RPMI7951 (cell line): ENCODE data around the gene CD14. TPM values are rescaled to one million over a fixed set of nuclear protein-coding genes. Genes with fewer than 3 reads are reported as not detected.
"Not testable (repeated sequence)": the region's sequence is repeated elsewhere in the genome, so short reads cannot be mapped to it uniquely, and the experiment has no call there.

Experiments
- DNase-seq: peaks from one replicate; pipeline ENCODE4 v3.0.0-alpha.2; 2012; ENCODE audit warnings: low read depth
- total RNA-seq: library from RNA; depleted of rRNA; stranded (reverse); fragments of >200 nt; shearing (Covaris generic); gene quantifications from 2 replicates; pipeline ENCODE4 v1.2.3, GENCODE V29; 2014; rRNA removed

CD14 gene
- total RNA-seq: 0.20 and 0.96 TPM in 2 replicates

DNA sequence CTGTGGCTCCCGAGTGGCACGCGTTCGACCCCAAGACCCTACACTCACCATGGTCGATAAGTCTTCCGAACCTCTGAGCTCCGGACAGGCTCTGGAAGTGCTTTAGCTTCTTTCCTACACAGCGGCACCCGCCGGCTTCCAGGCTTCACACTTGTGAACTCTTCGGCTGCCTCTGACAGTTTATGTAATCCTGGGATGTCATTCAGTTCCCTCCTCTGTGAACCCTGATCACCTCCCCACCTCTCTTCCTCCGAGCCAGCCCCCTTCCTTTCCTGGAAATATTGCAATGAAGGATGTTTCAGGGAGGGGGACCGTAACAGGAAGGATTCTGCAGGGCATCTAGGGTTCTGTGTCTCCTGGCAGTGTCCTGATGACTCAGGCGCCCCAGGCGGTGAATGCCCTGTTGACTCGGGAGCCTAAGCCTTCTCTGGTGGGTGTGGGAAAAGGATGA is at the start of gene CD14:
CD14 (minus strand) TSS at position 155 of the 451 bp plus-strand sequence; CDS start at position 51, 104 bp downstream.
- peak; percentile 74 for DNase-seq

- no peak for DNase-seq
Measured at GRCh38 chr5:140678993-140679392, 46.0 kb upstream of the CD14 start.

DNA sequence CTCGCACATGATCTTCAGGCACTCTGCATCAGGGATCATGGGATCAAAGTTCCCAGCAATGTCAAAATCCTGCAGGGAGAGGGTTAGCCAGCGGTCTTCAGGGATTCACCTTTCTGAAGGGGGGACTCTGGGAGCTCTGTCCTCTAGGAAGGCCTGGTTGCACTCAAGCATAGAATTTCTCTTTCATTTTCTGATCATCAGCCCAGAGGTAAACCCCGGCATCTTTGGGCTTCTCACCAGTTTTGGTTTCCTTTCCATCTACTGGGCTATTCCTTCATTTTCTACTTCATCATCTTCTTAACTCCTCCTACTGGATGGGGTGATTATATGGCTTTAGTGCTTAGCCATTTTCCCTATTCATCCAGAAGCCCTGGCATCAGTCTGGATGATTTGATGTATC is 45.0 kb upstream of the CD14 start:
- no peak for DNase-seq

GRCh38 chr5:140674629-140675028 is 41.7 kb upstream of the CD14 start:
- DNase-seq: no peak

DNA sequence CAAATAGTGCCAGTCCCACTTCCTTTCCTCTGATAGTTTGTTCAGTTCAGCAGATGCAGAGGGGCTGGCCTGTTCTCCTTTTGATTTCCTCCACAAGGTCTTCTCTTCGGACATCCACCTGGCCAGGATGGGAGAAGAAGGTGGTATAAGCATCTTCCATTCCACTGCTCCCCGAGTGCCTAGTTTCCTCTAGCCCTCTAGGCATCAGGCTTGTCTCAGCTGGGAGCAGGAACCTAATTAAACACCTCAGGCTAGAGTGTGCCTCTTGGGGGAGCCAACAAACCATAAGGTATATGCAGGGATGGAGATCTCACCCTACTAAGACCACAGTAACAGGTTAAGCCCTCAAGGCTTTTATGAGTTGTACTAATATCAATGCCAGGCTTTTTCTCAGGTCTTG is 41.2 kb upstream of the CD14 start:
- DNase-seq: no peak

DNA sequence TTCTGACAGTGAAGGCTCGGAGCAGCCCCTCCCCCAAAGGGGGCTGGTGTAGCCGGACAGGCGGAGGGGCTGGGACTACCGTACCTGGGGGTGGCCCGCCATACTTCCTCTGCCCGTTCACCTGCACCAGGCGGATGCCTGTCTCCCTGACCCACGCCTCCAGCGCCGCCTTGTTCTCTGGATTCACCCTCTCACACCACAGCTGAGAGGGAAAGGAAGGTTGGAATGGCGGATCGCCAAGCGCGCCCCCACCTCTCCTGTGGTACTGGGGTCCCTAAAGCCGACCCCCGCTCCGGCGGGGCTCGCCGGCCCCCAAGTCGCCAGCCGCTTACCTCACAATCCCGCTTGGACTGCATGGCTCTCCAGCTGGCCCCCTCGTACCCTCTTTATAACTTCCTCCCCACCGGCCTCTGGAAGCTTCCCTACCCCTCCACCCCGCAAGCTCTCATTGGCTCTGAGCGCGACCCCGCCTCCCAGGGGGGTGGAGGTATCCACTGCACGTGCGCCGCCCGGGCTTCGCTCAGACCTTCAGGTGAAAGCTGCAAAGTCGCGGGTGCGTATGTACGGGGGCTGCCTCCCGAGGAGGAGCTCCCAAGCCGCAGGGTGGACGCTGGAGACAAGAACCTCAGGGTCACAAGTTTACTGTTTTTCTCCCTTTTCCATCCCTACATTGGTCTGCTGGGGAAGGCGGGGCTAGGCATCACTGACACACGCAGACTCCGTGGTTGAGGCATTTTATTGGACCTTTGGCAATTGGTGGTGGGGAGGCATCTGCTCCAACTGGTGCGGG is 40.4 kb upstream of the CD14 start, which contains the start of gene DND1:
DND1 (minus strand) TSS at position 390 of the 790 bp plus-strand sequence; CDS start at position 356, 34 bp downstream.
- DNase-seq: no peak

DNA sequence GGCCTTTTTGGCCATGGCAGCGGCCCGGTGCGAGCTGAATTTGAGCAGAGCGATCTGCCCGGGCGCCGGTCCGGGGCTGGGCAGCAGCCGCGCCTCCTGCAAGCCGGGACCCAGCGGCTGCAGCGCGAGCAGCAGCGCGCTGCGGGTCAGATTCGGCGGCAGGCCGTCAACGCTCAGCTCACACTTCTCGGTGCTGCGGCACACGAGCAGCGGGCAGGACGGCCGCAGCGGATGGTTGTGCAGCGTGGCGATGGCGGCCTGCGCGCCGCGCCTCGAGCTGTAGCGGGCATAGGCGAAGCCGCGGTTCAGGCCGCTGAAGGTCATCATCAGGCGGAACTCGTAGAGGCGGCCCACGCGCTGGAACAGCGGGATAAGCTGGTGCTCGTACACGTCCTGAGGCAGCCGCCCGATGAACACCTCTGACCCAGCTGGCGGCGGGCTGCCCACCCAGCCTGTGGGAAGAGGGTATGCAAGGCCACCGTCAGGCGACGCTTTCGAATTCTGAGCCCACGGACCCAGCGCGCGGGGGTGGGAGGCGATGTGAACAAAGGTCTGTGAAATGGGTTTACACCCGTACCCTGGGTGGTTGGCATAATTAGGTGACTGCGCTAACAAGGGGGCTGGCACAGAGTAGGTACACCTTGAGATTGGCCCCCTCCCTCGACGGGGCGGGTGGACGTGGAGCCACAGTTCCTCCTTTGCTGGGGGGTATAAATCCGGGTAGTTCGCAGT is 39.6 kb upstream of the CD14 start:
- DNase-seq: no peak

DNA sequence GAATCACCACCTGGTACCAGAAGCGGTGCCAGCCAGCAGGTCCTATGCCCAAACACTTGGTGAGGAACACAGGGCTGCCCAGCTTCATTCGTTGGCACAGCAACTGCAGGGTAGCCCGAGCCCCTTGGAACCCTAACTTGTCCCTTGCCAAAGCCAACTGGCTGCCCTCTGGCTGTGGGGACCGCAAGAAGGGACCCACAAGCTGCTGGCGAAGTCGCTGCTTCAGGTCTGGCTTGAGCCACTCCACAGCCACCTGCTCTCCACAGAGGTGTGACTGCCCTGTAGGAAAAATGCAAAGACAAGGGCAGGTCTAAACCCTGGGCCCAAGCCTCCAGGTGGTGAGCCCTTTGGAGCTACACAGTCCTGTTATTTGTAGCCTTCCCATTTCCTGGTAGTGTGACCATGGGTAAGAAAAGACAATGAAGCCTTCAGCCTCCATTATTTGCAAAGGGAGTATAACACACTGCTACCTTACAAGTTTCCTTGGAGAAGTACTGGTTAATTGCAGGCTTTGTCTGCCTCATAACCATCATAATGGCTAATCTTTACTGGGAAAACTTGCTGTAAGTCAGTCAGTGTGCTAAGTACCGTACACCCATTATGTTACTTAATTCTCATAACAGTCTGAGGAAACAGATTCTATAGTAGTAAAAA is 38.6 kb upstream of the CD14 start:
- DNase-seq: no peak

GRCh38 chr5:140671035-140671434 is 38.1 kb upstream of the CD14 start:
- DNase-seq: not testable (repeated sequence)

DNA sequence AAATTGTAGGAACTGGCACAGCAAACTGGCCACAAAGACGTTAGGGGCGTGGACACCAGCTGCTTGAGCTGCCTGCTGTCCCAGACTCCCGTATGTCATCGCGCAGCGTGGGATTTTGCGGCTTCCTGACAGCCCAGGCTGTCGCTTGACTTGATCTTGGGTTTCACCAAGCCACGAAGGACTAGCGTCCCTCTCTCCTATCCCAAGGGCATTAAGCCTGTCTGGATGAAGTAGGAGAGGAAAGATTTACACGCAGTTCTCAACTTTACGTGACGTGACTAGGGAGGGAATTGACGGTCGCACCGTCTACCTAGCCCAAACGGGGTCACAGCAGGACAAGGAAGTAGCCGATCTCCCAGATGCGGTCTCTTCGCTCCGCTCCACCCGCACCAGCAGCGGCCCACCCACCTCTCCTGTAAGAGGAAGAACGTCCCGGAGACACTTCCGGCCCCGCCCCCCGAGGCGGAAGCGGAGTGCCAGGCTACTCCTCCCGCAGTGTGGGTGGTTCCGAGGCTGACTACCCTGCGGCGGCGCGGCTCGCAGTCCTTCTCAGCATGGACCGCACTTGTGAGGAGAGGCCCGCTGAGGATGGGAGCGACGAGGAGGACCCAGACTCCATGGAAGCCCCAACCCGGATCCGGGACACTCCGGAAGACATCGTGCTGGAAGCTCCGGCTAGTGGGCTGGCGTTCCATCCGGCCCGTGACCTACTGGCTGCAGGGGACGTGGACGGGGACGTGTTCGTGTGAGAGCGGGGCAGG is 31.6 kb upstream of the CD14 start, which contains the start of gene WDR55:
WDR55 (plus strand) TSS at position 546 of the 761 bp plus-strand sequence; CDS start at position 555, 9 bp downstream.
- DNase-seq: peak; percentile 95

- no peak for DNase-seq
Measured at GRCh38 chr5:140664030-140664358, 31.0 kb upstream of the CD14 start.

- not testable (repeated sequence) for DNase-seq
Measured at GRCh38 chr5:140660371-140660770, 27.4 kb upstream of the CD14 start.

DNA sequence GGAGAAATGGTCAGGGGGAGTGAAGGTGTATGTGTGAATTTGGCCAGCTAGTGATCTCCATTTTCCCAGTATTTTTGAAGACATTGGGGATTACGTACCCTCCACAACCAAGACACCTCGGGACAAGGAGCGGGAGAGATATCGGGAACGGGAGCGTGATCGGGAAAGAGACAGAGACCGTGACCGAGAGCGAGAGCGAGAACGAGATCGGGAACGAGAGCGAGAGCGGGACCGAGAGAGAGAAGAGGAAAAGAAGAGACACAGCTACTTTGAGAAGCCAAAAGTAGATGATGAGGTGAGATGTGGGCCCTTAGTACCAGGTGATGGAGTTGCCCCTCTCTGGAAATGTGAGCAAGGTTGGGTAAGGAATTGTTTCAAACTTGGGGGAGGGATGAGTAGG is 25.9 kb upstream of the CD14 start:
- no peak for DNase-seq

DNA sequence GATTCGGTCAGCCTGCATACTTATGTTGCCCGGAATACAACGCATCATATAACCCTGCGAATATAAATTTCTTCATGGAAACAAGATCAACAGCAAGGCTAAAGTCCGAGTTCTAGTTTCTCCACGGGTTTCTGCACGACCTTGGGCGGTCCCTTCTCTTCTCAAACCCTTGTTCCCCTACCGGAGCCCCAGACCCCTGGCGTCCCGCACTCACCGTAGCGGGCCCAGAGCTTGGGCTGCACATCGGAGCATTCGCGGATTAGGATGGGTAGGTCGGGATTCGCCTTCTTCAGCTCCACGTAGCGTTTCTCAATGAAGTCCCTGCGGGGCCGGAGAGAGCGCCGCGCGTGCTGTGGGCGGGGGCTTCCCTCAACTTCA is 14.1 kb upstream of the CD14 start:
- no peak for DNase-seq

DNA sequence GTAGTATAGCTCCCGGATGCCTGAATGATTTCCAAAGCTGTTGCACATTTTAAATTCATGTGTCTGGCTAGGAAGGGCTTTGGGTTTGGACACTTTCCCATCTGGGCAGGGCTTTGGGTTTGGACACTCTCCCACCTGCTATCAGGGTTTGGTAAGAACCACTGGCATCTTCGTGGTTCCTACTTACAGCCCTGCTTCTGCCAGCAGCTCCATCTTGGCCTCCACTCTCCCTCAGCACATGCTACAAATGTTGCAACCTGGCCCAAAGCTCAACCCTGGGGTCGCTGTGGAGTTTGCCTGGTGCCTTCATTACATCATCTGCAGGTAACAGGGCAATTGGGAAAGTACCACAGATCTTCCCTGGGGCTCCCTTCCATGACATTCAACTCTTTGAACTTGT is 9.7 kb upstream of the CD14 start:
- peak; percentile 41 for DNase-seq

GRCh38 chr5:140641716-140642115 is 8.7 kb upstream of the CD14 start:
- no peak for DNase-seq

DNA sequence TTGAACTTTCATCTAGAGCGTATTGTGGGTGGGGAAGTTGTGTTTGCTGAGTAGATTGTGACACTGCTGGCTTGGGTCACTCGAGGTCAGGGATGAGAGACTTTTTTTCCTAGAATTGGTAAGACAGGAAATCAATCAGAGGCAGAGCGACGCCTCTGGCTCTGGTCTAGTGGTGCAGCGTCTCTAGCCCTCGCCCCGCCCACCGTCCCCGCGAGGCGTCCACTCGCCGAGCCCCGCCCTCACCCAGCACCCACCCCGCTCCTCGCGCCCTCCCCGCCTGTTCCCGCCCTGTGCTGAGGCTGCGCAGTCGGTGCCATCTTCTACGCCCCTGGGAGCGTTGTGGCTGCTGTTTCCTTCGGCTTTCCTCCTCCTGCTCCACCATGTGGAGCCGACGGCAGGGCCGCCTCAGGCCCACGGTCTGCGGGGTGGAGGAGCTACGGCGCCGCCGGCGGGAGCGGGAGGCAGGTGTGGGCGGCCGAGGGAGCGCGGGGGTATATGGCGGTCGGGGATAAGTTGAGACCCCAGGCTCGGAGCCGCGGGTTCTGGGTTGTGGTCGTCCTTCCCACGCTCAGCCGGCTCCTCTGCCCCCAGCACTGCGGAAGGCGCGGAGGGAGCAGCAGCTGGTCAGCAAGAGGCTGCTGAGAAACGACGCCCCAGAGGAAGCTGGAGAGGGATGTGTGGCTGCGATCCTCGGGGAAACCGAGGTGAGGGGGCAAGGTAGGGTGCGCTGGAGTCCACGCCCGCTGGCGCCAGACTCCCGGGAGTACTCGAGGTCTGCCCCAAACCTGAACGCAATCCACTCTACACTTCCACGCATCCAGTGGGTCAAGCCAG is 6.4 kb upstream of the CD14 start, which contains the start of gene TMCO6:
TMCO6 (plus strand) TSS at position 304 of the 834 bp plus-strand sequence; CDS start at position 381, 77 bp downstream.
- peak; percentile 94 for DNase-seq

- DNase-seq: not testable (repeated sequence)
Measured at GRCh38 chr5:140638898-140639147, 5.8 kb upstream of the CD14 start.

DNA sequence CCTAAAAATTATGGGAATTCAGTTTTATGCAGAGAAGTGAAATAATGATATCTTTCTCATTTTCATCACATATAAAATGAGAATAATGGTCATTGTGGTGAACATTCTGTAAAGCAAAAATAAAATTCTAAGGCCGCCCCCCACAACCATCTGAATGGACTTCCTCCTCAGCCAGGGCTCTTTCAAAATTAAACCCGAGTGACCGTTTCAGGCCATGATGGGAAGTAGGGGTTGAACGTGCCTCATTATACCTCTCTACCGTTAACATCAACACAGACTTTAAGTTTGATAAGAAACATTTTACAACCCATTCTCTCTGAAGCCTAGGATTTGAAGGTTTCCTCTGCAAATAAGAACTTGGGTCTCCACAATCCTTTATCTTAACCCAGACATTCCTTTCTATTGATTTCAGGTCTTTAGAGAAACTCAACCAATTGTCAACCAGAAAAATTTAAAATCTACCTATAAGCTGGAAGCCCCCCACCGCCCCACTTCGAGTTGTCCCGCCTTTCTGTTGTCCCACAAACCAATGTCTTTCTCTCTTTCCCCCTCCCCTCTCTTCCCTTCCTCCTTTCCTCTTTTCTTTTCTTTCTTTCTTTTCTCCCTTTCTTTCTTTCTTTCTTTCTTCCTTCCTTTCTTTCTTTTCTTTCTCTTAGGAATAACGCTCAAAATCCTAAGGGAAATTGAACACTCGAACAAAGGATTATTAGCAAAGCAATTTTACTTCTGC is 4.6 kb upstream of the CD14 start:
- no peak for DNase-seq
